ELF-1 (cell line): Measurements from ENCODE around the gene ARMC9.

Experiments used
- DNase-seq: peaks from one replicate; pipeline ENCODE4 v3.0.0-alpha.2; 2016; ENCODE audit warnings: low read depth, low spot score

ARMC9 gene

GRCh38 chr2:231204146-231204545 is 5.7 kb downstream of the ARMC9 start:
- DNase-seq: no peak

DNA sequence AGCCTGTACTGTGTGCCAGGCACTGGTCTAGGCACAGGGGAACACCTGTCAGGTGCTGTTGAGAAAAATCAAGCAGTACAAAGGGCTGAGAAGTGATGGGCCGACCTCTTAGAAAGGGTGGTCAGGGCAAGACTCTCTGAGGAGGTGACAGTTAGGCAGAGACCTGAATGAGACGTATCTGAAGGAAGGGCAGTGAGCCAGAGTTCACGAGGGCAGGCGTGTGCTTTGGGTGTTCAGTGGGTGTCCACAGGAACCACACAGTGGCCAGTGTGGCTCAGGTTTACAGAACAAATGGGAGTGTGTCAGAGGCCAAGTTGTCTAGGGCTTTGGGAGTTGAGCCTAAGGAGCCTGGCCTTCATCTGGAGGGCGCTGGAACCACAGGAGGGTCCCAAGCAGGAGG is 6.2 kb downstream of the ARMC9 start:
- DNase-seq: no peak

DNA sequence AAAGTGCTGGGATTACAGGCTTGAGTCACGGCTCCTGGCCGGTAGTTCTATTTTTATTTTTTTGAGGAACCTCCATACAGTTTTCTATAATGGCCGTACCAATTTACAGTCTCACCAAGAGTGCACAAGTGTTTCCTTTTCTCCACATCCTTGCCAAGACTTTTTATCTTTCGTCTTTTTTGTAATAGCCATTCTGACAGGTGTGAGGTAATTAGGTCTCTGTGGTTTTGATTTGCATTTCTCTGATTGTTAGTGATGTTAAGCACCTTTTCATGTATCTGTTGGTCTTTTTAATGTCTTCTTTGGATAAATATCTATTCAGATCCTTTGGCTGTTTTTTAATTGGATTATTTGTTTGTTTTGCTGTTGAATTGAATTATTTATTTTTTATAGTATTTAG is 9.3 kb downstream of the ARMC9 start:
- DNase-seq: no peak

GRCh38 chr2:231210782-231211181 is 12.4 kb downstream of the ARMC9 start:
- DNase-seq: no peak

DNA sequence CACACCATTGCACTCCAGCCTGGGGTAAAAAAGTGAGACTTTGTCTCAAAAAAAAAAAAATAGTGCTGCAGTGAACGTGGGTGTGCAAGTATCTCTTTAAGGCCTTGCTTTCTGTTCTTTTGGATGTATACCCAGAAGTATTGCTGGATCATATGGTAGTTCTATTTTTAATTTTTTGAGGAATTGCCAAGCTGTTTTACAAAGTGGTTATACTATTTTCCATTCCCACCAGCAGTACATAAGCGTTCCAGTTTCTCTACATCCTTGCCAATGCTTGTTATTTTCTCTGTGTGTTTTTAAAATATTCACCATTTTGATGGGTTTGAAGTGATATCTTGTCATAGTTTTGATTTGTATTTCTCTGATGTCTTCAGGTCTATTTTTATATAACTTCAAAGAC is 13.1 kb downstream of the ARMC9 start:
- no peak for DNase-seq

- no peak for DNase-seq
These were observed 14.0 kb downstream of the ARMC9 start for GRCh38 chr2:231212329-231212845.

- no peak for DNase-seq
These were observed 15.7 kb downstream of the ARMC9 start for GRCh38 chr2:231213931-231214642.

GRCh38 chr2:231218366-231218765 is 19.9 kb downstream of the ARMC9 start:
- DNase-seq: no peak

DNA sequence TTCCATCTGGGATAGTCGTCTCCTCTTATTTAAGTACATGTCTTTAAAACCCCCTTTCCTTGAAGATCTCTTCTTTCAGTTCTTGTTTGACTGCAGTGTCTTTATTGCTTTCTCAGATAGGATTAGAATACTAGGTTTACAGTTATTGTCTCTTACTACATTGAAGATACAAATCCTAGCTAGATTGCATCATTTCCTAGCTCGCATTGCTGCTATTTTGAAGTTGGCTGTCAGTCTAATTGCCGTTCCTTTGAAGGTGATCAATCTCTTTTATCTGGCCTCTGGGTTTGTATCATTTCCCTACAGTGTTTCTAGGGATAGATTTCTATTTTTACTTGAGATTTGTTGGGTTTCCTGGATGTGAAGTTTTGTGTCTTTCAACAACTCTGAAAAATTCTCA is 20.9 kb downstream of the ARMC9 start:
- DNase-seq: no peak

GRCh38 chr2:231221761-231222160 is 23.3 kb downstream of the ARMC9 start:
- DNase-seq: no peak

- DNase-seq: no peak
These were observed 24.0 kb downstream of the ARMC9 start for GRCh38 chr2:231222318-231223000.

- DNase-seq: peak; percentile 44
These were observed 24.6 kb downstream of the ARMC9 start for GRCh38 chr2:231223001-231223375.

DNA sequence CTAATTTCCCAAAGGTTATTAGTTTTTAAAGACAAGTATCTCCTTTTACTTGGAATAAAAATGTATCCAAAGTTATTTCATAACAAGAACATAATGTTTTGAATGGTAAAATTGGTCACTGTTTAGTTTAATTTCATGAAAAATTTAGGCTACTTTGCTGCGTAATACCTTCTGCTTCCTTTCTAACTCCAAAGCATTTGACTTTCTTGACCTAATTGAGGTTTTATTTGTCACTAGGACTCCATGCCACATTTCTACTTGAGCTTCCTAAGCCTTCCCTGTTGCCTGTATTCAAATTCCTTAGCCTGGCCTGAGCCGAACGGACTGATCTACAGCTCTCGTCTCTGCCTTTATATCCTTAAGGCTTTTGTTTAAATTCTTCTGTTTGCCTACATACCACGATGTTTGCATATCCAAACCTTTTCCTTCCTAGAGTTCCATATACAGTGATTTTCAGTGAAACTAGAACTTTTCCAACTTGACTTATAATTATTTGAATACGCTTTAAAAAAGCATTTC is 25.1 kb downstream of the ARMC9 start:
- DNase-seq: peak; percentile 31

DNA sequence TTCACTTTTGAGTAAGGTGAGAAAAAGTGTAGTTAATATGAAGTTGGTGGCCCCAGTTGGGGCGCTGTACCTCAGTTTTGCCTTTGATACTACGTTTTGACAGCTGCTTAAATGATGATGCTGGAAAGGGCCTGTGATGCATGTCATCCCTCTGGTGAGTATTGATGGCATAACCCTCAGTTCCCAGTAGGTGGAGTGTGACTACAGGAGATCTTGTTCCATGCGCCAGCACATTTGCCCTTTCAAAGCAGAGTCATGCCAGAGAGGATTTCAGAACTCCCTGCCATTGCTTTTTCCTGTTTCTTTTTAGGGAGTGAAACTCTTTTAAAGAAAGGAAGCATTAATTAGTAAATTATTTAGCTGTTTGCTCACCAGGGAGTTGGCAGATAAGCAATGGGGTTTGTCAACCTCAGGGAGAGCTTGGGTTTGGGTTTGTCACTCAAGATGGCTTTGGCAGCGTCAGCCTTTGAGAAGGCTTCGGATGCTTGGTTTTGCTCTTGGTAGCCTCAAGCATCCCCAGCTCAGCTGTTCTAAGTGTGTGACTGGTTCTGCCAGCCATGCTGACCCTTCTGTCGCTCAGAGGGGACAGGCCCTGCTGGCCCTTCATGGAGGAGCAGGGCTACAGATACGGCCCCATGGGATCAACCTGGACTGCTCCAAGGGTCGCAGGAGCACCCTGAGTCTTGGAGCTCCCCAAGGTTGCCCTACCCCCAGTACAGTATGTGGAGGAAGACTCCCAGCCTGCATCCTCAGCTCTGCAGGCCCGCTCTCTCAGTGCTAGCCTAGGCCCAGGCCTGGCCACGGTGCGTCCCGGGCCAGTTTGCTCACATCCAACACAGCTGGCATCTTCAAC is 29.1 kb downstream of the ARMC9 start:
- peak; percentile 73 for DNase-seq

DNA sequence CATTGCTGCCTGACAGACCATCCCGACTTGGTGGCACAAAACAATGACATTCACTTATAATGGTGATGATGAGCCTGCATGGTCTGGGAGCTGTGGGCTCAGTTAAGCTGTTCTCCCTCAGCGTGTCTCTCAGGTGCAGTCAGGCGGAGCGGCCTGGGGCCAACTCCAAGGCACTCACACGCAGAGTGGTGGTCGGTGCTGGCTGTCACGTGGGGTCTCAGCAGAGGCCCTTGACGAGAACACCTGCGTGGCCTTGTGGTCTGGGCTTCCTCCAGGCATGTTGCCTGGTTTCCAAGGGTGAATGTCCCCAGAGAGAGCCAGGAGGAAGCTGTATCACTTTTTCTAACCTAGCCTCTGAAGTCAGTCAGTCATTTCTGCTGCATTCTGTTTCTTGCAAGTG is 29.8 kb downstream of the ARMC9 start:
- peak; percentile 60 for DNase-seq

DNA sequence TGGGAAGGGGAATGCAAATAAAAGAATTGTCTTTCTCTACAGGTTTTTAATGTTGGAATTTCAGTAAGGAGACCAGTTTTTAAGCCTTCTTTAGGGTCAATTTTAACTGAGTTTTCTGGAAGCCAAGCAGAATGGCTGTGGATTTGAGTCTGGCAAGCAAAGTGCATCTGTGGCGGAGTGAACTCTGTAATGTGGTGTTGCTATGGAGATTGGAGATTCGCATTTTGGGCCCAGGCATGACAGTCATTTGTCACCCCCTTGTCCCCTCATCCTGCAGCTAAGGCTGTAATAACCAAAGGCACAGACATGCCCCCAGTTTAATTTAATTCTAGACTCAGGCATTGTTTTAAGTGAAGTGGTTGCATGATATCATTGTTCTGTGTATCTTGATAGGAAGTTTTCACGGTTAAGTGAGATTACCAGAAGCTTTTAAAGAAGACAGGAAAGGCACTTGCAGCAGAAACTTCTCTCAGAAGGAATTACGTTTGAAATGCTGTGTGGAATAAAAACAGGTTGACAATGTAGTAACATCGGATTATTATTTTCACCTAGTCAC is 30.6 kb downstream of the ARMC9 start:
- no peak for DNase-seq

DNA sequence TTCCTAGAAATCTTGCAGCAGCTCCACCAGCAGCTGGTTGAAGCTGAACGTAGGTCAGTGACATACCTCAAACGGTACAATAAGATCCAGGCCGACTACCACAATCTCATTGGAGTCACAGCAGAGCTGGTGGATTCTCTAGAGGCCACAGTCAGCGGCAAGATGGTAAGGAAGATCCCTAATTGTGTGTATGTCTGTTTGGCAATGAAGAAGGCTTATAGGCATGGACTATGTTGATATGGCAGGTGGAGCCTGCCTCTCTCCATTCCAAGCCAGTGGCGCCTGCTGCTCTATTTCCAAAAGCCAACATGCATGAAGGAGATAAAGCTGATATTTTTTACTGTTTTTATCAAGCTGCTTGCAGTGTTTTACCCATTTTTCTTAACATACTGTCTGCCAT is 36.8 kb downstream of the ARMC9 start:
- DNase-seq: no peak

DNA sequence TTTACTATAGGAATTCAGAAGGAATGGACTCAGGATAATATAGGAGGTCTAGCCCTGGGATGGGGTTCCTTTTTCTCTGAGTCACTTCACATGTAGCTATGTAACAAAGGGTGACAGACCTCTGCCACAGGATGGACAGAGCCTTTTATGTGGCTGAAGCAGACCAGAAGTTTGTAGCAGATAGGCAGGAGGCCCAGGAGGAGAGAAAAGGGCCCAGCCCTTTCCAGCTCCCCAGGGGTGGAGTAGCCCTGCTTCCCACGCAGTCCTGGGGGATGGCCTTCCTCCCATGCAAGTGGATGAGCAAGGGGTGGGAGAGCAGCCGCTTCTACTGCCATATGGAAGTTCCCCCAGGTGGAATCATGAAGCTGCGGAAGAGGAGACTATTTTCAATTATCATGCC is 40.3 kb downstream of the ARMC9 start:
- DNase-seq: no peak

- no peak for DNase-seq
These were observed 41.3 kb downstream of the ARMC9 start for GRCh38 chr2:231239751-231240150.

DNA sequence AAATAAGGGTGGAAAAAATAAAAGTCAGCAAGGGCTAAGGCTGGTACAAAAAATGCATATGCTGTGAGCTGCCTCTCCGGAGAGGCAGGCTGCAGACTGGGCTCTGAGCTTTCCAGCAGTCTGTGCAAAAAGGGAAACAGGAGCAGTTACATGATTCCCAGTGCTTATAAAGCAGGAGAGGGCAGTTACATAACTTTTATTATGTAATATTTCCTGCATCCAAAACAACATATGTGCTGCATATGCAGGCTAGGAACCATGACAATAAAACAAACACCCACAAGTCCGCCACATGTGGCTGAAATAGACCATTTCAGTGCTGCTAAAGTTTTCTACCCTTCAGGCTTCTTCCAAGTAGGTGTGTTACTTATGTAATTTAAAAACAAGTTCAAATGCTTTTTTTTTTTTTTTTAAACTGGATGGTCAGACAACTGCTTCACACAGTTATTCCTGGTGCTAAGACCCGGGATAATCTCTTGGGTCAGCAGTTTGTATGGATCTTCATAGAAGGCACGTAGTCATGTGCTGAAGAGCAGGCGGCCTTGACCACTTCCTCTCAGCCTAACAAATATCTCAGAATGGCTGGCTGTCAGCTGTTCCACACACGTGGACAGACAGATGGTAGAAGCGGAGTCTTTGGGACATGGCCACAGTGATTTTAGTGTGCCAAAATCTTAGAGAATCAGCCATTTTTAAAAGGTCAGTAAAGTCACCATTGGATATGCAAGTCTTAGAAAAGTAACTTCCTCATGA is 43.5 kb downstream of the ARMC9 start:
- DNase-seq: no peak

DNA sequence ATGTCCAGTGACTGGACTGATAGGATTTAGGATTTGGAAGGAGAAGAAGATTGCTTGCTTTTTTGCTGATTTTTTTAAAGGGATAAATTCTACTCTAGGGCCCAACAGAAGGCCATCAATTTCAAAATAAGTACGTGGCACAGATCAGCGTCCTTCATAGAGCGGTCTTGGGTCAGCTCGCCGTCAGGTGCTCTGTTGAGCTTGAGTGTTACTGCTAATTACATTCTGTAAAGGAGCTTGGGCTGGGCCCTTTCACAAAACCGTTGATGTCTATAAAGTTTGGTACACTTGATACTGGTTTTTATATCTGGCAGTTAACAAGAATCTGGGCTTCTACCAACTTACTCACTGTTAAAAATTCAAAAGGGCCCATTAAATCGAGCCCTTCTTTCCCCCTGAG is 45.4 kb downstream of the ARMC9 start:
- no peak for DNase-seq
